Gastrocnemius medialis (tissue), 4 donors: ENCODE results near the gene ASIC2. TPM values are rescaled to one million over a fixed set of nuclear protein-coding genes. Genes with fewer than 3 reads are reported as not detected.

Experiments
- ATAC-seq, 2 donors: fragments of 150-250 bp; one replicate each; pipeline ENCODE4 v1.9.1; 2016
- DNase-seq, 2 donors: peaks; one replicate each; pipeline ENCODE4 v3.0.0-alpha.2; 2019
- H3K27ac ChIP-seq, 4 donors: fragments of 200-600 bp; sonication (generic); 1 replicate in 1 of 4; 2 replicates in 3 of 4; pipeline ENCODE4 v1.5.1; 2016 to 2018; ENCODE audit warnings: mild to moderate bottlenecking in 2 of 4, moderate library complexity in 1 of 4
- H3K27me3 ChIP-seq, 3 donors: fragments of 200-600 bp; sonication (generic) in 2 of 3; 1 replicate in 1 of 3; 2 replicates in 2 of 3; pipeline versions ENCODE4 v1.5.1 to v1.6.0; 2016 to 2019; ENCODE audit warnings: mild to moderate bottlenecking in 1 of 3, moderate library complexity in 1 of 3
- H3K36me3 ChIP-seq, 2 donors: fragments of 200-600 bp; sonication (generic) in 1 of 2; one replicate each; pipeline ENCODE4 v1.5.1; 2017 to 2018
- H3K4me1 ChIP-seq, 2 donors: fragments of 200-600 bp; sonication (generic) in 1 of 2; one replicate each; pipeline ENCODE4 v1.5.1; 2016 to 2017; ENCODE audit warnings: mild to moderate bottlenecking in 2 of 2
- H3K4me3 ChIP-seq, 4 donors: fragments of 200-600 bp; sonication (generic) in 3 of 4; 1 replicate in 1 of 4; 2 replicates in 3 of 4; pipeline ENCODE4 v1.5.1; 2016 to 2019; ENCODE audit warnings: mild to moderate bottlenecking in 2 of 4
- H3K9me3 ChIP-seq, 3 donors: fragments of 200-600 bp; sonication (generic) in 2 of 3; 1 replicate in 1 of 3; 2 replicates in 2 of 3; pipeline ENCODE4 v1.5.1; 2016 to 2019
- POLR2A ChIP-seq, 2 donors: fragments of 450-650 bp; IDR thresholded peaks; one replicate each; pipeline ENCODE4 v1.6.1; 2017; ENCODE audit warnings: antibody characterized with exemption in 2 of 2, mild to moderate bottlenecking in 2 of 2, moderate library complexity in 2 of 2
- in situ Hi-C, 4 donors: fragments of 200-750 bp; cut with MboI; loops; one replicate each; pipeline versions ENCODE4 v1.15.0 to v1.8.0; 2017; ENCODE audit warnings: low sequenced_read_pairs in 4 of 4
- intact Hi-C: fragments of 100-400 bp; cut with DNase I; formaldehyde crosslinking; loops from one replicate; pipeline ENCODE4 v1.15.1; 2023; ENCODE audit warnings: low total_unique reads
- total RNA-seq, 4 donors: library from RNA; depleted of rRNA; stranded (reverse); fragments of >200 nt; gene quantifications; one replicate each; pipeline versions ENCODE4 v1.1.0 to v1.2.3, GENCODE V29; 2016
- TF ChIP-seq, protein P1 (sequence below), 5 experiments: fragments of 450-650 bp in 3 of 5; fragments of 200-600 bp in 2 of 5; sonication (generic) in 2 of 5; IDR thresholded peaks in 4 of 5; conservative IDR thresholded peaks in 1 of 5; 1 replicate in 4 of 5; 2 replicates in 1 of 5; pipeline ENCODE4 v1.5.1; 2016 to 2019; ENCODE audit warnings: antibody characterized with exemption in 5 of 5, mild to moderate bottlenecking in 3 of 5, moderate library complexity in 3 of 5

Gene ASIC2
- total RNA-seq, 4 donors from 2014 or later, result not detected

DNA sequence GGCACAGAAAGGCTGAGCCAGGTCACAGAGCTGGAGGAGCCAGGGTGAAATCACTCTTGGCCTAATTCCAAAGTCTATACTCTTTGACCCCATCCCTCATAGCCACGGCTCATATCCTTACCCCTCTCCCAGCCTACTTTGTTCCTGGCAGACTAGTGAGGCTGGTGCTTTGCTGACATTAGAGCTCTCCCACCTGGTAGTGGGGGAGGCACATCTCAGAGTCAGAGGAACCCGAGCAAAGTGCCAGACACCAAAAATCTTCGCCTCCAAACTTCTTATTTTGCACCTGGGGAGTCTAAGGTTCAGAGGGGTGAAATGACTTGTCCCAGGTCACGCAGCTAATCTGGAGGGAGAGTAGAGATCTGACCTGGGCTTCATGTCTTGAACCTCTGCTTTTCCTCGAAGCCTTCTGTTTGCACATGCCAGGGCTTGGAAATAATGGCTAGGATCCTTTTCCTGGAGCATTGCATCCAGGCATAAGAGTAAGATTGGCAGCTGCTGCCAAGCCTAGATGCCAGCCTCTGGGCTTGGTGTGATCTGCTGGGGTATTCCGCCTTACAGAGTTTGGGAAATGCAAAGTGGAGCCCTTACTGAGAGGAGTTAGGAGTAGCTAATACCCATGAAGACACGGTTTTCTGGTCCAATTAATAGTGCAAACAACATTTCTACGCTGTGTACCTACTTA is 174.6 kb downstream of the ASIC2 start:
- H3K27me3 ChIP-seq, result peaks cover 0 to 9% (median 0%) of the 10 kb centered on the region in 3 donors
- in situ Hi-C loops (no loop called here), intact Hi-C loops (no loop called here)
- no peaks in the 10 kb centered on the region for H3K9me3 ChIP-seq
- DNase-seq (no peak), ATAC-seq (no peak)
- no peak overlapping the region for H3K27ac ChIP-seq
- H3K36me3 ChIP-seq, result no peaks in the 10 kb centered on the region
- TF ChIP-seq, protein P1, sequence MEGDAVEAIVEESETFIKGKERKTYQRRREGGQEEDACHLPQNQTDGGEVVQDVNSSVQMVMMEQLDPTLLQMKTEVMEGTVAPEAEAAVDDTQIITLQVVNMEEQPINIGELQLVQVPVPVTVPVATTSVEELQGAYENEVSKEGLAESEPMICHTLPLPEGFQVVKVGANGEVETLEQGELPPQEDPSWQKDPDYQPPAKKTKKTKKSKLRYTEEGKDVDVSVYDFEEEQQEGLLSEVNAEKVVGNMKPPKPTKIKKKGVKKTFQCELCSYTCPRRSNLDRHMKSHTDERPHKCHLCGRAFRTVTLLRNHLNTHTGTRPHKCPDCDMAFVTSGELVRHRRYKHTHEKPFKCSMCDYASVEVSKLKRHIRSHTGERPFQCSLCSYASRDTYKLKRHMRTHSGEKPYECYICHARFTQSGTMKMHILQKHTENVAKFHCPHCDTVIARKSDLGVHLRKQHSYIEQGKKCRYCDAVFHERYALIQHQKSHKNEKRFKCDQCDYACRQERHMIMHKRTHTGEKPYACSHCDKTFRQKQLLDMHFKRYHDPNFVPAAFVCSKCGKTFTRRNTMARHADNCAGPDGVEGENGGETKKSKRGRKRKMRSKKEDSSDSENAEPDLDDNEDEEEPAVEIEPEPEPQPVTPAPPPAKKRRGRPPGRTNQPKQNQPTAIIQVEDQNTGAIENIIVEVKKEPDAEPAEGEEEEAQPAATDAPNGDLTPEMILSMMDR (IDR thresholded peaks at IDR 0.05 in 4 of 5, conservative IDR thresholded peaks at IDR 0.05 in 1 of 5), result no peak
- no peak for TF ChIP-seq POLR2A (IDR thresholded peaks at IDR 0.05)
- no peaks in the 10 kb centered on the region for H3K4me1 ChIP-seq
- no peak overlapping the region for H3K4me3 ChIP-seq

- DNase-seq, result no peak
- intact Hi-C loops, result no loop called here
- peaks cover 0 to 2% (median 0%) of the 10 kb centered on the region in 3 donors for H3K27me3 ChIP-seq
- TF ChIP-seq, protein P1 (IDR thresholded peaks at IDR 0.05 in 4 of 5, conservative IDR thresholded peaks at IDR 0.05 in 1 of 5), result no peak
- TF ChIP-seq POLR2A (IDR thresholded peaks at IDR 0.05), result no peak
- in situ Hi-C loops, result no loop called here
- H3K4me3 ChIP-seq, result no peak overlapping the region
- no peak for ATAC-seq
- no peak overlapping the region for H3K27ac ChIP-seq
- no peaks in the 10 kb centered on the region for H3K4me1 ChIP-seq
- H3K36me3 ChIP-seq, result no peaks in the 10 kb centered on the region
- H3K9me3 ChIP-seq, result no peaks in the 10 kb centered on the region
Observed at GRCh38 chr17:33116021-33116551, 177.0 kb downstream of the ASIC2 start.

DNA sequence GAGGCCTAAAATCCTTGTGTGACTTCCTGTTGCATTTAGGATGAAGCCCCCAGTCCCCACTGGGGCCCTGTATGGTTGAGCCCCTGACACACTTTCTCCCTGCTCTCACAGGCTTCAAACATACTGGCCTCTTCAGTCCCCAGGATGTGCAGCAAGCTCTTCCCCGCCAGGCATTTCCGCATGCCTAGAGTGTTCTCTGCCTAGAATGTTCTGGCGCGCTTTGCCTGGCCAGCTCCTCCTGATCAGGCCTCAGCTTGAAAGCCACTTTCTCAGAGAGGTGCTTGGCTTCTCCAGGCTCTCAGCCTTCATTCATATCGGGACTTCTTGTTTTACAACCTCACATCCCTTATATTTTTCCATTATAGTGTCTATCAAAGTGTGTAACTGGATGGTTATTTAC is 177.7 kb downstream of the ASIC2 start:
- in situ Hi-C loops, result no loop called here
- no peaks in the 10 kb centered on the region for H3K4me1 ChIP-seq
- H3K9me3 ChIP-seq, result no peaks in the 10 kb centered on the region
- H3K27ac ChIP-seq, result no peak overlapping the region
- peaks cover 0 to 2% (median 2%) of the 10 kb centered on the region in 3 donors for H3K27me3 ChIP-seq
- ATAC-seq, result no peak
- H3K4me3 ChIP-seq, result no peak overlapping the region
- H3K36me3 ChIP-seq, result no peaks in the 10 kb centered on the region
- DNase-seq, result no peak
- no peak for TF ChIP-seq POLR2A (IDR thresholded peaks at IDR 0.05)
- TF ChIP-seq, protein P1 (IDR thresholded peaks at IDR 0.05 in 4 of 5, conservative IDR thresholded peaks at IDR 0.05 in 1 of 5), result no peak
- intact Hi-C loops, result no loop called here

DNA sequence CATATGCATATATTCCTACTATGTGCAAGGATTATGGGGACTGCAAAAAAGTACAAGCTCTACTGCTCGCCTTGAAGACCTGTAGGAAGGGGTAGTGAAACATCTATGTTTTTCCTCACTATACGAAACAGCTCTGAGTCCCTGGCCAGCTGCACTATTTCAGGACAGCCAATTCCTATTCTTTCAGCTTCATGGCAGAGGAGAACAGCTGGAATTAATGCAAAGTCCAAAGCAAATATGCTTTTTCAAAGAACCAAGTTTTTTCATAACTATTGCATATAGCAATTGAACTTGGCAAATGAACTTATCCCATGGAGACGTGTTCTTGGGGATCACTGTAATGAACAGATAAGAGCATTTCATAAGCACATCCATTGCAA is 179.1 kb downstream of the ASIC2 start:
- in situ Hi-C loops, result no loop called here
- H3K4me3 ChIP-seq, result no peak overlapping the region
- no peak overlapping the region for H3K27ac ChIP-seq
- DNase-seq (no peak), ATAC-seq (no peak)
- intact Hi-C loops, result no loop called here
- no peaks in the 10 kb centered on the region for H3K9me3 ChIP-seq
- H3K27me3 ChIP-seq, result peaks cover 0 to 2% (median 2%) of the 10 kb centered on the region in 3 donors
- no peaks in the 10 kb centered on the region for H3K4me1 ChIP-seq
- no peak for TF ChIP-seq POLR2A (IDR thresholded peaks at IDR 0.05)
- TF ChIP-seq, protein P1 (IDR thresholded peaks at IDR 0.05 in 4 of 5, conservative IDR thresholded peaks at IDR 0.05 in 1 of 5), result no peak
- no peaks in the 10 kb centered on the region for H3K36me3 ChIP-seq
